Hepatic stellate cell (primary cell): ENCODE data around the gene KCNT1.

Experiments used
- DNase-seq: peaks from one replicate; pipeline ENCODE4 v3.0.0; 2011; ENCODE audit warnings: low spot score

The KCNT1 gene

GRCh38 chr9:135699440-135699839, 2.5 kb upstream of the KCNT1 start, which contains the start of gene SOHLH1:
Gene SOHLH1 (minus strand): TSS chr9:135699481. CDS start chr9:135699467, 14 bp downstream.
- no peak for DNase-seq

GRCh38 chr9:135700525-135700924, 1.5 kb upstream of the KCNT1 start:
- no peak for DNase-seq

GRCh38 chr9:135701067-135701958, 672 bp upstream of the KCNT1 start:
- no peak for DNase-seq

- no peak for DNase-seq
Observed at GRCh38 chr9:135703726-135704125, 1.7 kb downstream of the KCNT1 start.

- peak; percentile 41 for DNase-seq
Observed at GRCh38 chr9:135704483-135704882, 2.5 kb downstream of the KCNT1 start.

GRCh38 chr9:135705376-135705775, 3.4 kb downstream of the KCNT1 start:
- DNase-seq, result no peak

- DNase-seq, result no peak
Observed at GRCh38 chr9:135706288-135706687, 4.3 kb downstream of the KCNT1 start.

GRCh38 chr9:135707252-135708138, 5.5 kb downstream of the KCNT1 start:
- DNase-seq, result no peak

- no peak for DNase-seq
Observed at GRCh38 chr9:135708164-135708563, 6.2 kb downstream of the KCNT1 start.

GRCh38 chr9:135711391-135711790, 9.4 kb downstream of the KCNT1 start:
- no peak for DNase-seq

- DNase-seq, result no peak
Observed at GRCh38 chr9:135711881-135712280, 9.9 kb downstream of the KCNT1 start.

- DNase-seq, result no peak
Observed at GRCh38 chr9:135712613-135713295, 10.8 kb downstream of the KCNT1 start.

GRCh38 chr9:135714242-135715055, 12.5 kb downstream of the KCNT1 start:
- DNase-seq, result no peak

GRCh38 chr9:135715056-135715595, 13.1 kb downstream of the KCNT1 start:
- no peak for DNase-seq

GRCh38 chr9:135716045-135716444, 14.1 kb downstream of the KCNT1 start:
- no peak for DNase-seq

- no peak for DNase-seq
Observed at GRCh38 chr9:135717410-135717809, 15.4 kb downstream of the KCNT1 start.

- DNase-seq, result no peak
Observed at GRCh38 chr9:135718616-135719015, 16.6 kb downstream of the KCNT1 start.

GRCh38 chr9:135719472-135719871, 17.5 kb downstream of the KCNT1 start:
- DNase-seq, result no peak

- DNase-seq, result no peak
Observed at GRCh38 chr9:135722365-135722764, 20.4 kb downstream of the KCNT1 start.

GRCh38 chr9:135724186-135724787, 22.3 kb downstream of the KCNT1 start:
- no peak for DNase-seq
